HG03378 (cell line): Measurements from ENCODE around the gene SERPINB10.
A peak's percentile ranks its signal among the peaks of the same experiment; 100 is the strongest.

Source experiments
- ATAC-seq: cut with Tn5 transposase; IDR thresholded peaks from one replicate; pipeline ENCODE4 v1.9.1; 2021; ENCODE audit warnings: mild to moderate bottlenecking, moderate library complexity; ENCODE audit not compliant: unreplicated experiment

Gene SERPINB10

GRCh38 chr18:63907664-63908063 lies at the start of gene SERPINB10:
Gene SERPINB10, plus strand, starts transcription at chr18:63907958. Its CDS starts 7,553 bp downstream, at chr18:63915511.
- ATAC-seq, result peak; percentile 74

DNA sequence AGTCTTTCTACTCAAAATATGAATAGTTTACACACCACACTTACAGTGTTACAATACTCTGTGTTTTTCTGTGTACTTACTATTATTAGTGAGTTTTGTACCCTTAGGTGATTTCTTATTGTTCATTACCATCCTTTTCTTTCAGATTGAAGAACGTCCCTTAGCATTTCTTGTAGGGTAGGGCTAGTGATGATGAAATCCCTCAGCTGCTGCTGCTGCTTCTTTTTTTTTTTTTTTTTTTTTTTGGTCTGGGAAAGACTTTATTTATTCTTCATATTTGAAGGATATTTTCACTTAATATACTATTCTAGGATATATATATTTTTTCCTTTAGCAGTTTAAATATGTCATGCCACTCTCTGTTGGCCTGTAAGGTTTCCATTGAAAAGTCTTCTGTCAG lies 49.3 kb upstream of the SERPINB10 start:
- ATAC-seq, result no peak

DNA sequence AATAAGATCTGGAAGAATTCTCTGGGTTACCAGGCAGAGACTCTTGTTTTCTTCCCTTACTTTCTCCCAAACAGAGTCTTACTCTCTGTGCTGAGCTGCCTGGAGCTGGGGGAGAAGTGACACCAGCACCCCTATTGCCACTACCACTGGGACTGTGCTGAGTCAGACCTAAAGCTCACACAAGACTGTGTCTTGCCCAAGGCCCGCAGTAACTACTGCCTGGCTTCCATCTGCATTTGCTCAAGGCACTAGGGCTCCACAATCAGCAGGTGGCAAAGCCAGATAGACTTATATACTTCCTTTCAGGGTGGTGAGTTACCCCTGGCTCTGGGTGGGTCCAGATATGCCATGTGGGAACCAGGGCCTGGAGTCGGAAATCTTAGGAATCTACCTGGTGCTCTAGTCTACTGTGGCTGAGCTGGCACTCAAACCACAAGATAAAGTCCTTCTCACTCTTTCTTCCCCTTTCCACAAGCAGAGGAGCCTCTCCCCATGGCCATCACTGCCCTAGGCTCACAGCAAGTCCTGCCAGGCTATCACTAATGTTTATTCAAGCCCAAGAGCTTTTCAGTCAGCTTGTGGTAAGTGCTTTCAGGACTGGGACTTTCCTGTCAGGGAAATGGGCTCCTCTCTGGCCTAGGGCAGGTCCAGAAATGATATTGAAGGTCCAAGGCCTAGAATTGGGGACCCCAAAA lies 47.8 kb upstream of the SERPINB10 start:
- no peak for ATAC-seq

DNA sequence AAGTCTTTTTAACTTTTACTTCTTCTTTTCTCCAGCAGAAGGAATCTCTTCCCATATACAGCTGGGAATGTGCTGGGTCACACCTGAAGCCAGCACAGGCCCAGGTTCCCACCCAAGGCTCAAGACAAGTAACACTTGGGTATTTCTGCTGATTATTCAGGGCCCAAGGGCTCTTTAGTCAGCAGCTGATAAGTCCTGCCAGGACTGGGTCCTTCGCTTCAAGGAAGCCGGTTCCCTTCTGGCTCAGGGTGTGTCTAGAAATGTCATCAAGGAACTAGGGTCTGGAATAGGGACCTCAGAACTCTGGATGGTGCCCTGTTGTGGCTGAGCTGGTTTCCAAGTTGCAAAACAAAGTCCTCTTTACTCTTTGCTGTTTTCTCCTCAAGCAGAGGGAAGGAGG lies 47.2 kb upstream of the SERPINB10 start:
- no peak for ATAC-seq

DNA sequence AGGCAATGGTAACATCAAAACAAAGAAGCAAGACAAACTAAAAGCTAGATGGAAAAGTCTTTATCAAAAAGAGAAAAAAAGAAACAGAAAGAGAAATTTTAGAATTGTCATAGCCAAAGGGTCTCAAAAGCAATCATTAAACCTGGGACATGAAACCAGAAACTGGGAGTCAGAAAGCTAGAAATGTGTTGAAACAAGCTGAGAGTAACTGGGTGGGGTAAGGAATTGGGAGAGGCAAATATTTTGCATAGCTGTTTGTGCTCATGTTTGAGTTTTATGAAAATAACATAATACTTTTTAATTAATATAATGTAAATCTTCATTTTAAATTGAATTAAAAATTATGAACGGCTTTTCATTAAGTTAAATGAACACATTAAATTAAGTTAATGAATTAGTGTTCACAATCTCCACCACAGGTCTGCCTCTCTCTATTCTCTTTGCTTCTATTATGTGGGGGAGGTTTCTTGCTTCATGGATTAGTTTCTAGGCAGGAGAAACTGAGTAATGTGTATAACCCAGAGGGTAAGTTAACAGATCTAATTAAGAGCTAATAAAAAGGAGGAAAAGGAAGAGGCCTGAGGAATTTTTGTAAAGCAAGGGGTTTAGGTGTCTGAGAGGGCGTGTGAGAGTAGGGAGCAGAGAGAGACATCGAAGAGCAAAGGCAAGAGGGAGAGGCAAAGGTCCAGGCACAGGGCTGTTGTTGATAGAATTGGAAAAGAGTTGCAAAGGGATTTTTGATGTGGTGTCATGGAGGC lies 40.2 kb upstream of the SERPINB10 start:
- ATAC-seq, result no peak

GRCh38 chr18:63868546-63868945 lies 39.2 kb upstream of the SERPINB10 start:
- no peak for ATAC-seq

DNA sequence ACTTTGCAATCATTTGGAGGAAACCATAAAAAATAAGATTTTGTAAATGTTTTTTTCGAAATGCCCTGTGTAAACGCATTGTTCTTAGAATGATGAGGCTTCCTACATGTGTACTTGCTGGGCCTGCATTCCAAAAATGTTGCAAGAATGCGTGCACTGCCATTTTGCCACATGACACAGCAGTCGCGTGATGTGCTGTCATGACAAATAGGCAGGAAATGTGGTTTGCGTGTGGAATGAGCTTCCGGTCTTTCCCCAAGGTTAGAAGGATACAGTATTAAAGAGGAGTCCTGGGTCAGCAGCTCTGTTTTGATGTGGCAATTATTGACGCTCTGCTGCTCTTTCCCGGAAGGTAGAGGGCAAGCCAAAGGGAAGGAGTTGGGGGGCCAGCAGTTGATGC lies 38.4 kb upstream of the SERPINB10 start:
- no peak for ATAC-seq

DNA sequence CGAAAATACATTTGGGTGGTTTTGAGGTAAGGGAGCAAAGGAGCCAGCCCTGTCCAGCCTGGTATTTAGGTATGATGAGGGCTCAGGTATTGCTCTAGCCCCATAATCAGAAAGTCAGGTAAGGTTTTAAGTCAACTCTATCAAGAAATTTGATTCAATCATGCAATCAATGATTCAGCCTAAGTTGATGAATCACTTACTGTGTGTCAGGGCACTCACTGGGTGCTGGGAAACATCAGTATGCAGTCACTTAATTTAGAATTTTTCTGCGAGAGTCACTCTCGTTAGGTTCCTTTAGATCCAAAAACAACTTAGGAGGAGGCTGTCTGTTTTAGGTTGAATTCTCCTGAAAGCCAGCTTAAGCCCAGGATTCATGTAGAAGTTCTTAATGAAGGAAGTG lies 37.9 kb upstream of the SERPINB10 start:
- ATAC-seq, result no peak

DNA sequence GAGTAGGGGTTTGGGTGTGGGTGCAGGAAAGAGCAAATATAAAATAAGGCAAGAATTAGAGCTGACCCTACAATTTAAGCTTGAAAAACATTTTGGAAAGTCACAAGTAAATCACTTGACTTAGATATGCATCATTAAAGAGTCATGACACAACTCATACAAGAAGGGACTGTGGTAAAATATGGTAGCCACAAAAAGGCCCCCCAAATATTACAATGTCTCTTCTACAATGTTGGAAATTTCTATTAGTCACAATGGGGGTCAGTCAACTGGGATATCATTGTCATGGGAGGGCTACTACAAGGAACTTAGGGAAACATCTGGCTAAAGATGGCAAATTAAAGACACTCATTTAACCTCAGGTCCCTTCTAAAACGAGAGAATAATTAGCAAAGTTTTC lies 35.9 kb upstream of the SERPINB10 start:
- no peak for ATAC-seq

DNA sequence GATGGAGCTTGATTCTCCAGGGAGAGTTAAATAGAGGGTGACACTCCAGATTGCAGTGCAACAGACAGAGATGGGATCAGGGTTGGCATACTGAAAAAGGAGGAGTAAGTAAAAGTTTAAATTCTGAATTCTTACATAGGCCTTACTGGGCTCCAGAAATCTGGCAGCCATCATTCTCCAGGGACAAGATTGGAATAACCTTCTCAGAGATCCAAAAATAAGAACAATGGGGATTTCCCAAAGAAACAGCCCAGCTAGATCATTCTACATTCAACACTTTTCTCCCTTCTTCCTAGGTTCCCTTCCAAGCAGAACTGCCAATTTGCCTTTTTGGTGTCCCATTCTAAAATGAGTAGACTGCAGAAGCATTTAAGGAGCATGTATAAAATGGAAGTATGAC lies 35.2 kb upstream of the SERPINB10 start:
- no peak for ATAC-seq

GRCh38 chr18:63878343-63878742 lies 29.4 kb upstream of the SERPINB10 start:
- no peak for ATAC-seq

- no peak for ATAC-seq
Observed at GRCh38 chr18:63878925-63879324, 28.8 kb upstream of the SERPINB10 start.

GRCh38 chr18:63879709-63880108 lies 28.0 kb upstream of the SERPINB10 start:
- ATAC-seq, result no peak

- ATAC-seq, result no peak
Observed at GRCh38 chr18:63881851-63882250, 25.9 kb upstream of the SERPINB10 start.

GRCh38 chr18:63882333-63883141 lies 25.2 kb upstream of the SERPINB10 start:
- ATAC-seq, result no peak

DNA sequence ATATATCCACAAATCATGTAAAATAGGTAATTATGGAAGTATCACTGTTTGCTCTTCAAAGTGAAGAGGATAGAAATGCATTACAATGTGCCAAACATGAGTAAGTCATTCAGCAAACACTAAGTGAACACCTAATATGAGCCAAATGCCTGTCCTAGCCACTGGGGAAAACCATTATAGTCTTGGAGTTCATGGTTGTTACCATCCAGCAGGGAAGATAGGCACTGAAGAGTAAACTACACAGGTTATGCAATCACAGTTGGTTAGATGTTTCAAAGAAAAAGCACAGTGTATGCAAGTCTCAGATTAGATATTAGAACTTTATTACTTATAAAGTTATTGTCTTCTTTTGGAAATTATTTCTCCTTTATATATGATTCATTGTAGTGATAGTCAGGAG lies 24.1 kb upstream of the SERPINB10 start:
- no peak for ATAC-seq

DNA sequence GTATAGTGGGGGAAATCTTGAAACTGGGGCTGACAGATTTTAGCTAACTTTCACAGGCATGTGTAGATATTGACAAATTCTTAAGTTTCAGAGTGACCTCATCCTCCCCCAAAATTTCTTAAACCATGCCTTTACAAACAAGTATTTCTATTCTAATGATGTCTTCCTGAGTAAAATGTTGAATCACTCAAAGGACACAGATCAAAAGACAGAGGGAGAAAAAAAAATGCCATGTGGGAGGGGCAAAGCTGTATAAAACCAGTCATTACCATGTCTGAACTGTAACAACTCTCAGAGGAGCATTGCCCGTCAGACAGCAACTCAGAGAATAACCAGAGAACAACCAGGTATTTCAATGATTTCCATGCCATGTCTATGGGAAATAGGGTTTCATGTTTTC lies 20.3 kb upstream of the SERPINB10 start, which contains the start of gene SERPINB2:
Gene SERPINB2 (plus strand): TSS at position 282 of the 400 bp plus-strand sequence. CDS start 3,740 bp downstream, outside the sequence.
- ATAC-seq, result no peak

DNA sequence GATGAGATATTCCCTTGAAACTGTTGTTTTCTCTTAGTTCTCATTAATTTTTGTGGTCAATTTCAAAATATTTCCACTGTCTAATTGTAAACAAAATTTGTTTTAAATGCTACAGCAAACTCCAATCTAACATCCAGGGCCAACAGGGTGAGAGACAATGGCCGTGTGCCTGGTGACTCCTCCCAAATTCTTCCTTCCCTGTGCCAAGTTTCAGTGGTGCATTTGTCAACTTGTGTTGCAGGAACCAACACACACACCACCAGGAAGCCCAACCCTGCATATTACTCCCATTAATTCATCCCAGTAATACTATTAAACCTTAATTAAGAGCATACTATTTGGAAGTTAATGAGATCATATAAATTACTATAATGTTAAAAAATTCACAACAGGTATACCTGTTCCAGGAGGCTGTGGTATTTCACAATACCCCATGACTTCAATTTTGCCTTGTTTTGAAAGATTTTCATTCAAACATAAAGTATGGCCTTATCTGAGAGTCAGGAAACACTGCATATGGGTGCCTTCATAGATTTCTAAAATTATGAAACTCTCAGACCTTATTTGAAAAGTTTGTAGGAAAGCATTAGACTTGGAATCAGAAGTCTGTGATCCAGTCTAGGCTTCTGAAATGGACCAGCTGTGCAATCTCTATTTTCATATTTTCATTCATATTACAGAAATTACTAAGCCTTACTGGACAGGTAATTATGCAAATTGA lies 19.1 kb upstream of the SERPINB10 start:
- no peak for ATAC-seq

DNA sequence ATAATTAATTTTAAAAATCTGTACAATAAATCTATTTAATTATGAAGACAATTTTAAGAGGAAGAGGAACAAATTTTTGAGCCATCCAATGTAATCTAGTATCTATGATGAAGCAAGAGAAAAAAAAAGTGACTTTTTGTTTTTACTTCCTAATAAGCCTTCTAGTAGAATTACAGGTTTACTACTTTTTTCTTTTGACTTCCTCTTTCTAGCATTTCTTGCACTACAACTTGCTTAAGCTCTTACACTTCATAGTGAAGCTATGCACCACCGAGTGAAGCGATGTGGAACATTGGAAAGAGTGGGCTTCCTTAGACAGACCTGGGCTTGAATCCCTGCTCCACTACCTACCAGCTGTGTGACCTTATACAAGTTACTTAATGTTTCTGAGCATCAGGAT lies 18.1 kb upstream of the SERPINB10 start:
- no peak for ATAC-seq

- no peak for ATAC-seq
Observed at GRCh38 chr18:63890237-63890949, 17.4 kb upstream of the SERPINB10 start.
